Measurements from ENCODE around the gene POLR3GL. TPM values are rescaled to one million over a fixed set of nuclear protein-coding genes. Genes with fewer than 3 reads are reported as not detected.

The POLR3GL gene
- polyA plus RNA-seq, 1 donor (not counting 4 experiments of a cell fraction or from before 2014, with no cell fraction given): 14.0 TPM

DNA sequence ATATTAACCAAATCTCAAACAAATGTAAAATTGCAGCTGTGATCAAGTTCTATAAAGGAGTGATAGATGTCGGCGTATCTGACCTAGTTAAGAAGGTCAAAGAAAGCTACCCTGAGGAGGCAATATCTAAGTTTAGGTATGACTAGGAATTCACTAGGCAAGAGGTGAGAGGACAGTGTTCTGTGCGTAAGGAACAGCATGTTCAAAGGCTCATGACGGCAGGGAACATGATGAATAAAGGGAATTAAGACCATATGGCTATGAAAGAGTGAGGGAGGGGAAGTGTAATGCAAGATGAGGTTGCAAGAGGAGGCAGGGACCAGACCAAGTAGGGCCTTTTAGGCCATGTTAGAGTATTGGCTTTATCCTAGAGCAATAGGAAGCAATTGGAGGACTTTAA lies 15.3 kb upstream of the POLR3GL start:
- FAIRE-seq: no peak
- H3K4me1 ChIP-seq (ENCODE audit: control insufficient read depth, extremely low read depth, insufficient read depth, low read length): no peaks in the 10 kb centered on the region
- H3K27me3 ChIP-seq (ENCODE audit: control insufficient read depth, extremely low read depth, insufficient read depth, low read length): no peaks in the 10 kb centered on the region
- H3K4me2 ChIP-seq (ENCODE audit: control insufficient read depth, extremely low read depth, insufficient read depth, low read depth, low read length): no peak overlapping the region
- H3K36me3 ChIP-seq (ENCODE audit: control insufficient read depth in 2 of 2, extremely low read depth in 1 of 2, insufficient read depth in 2 of 2, low read length in 2 of 2): no peaks in the 10 kb centered on the region
- H4K20me1 ChIP-seq (ENCODE audit: control insufficient read depth, extremely low read depth, insufficient read depth, low read length): no peaks in the 10 kb centered on the region
- no peak overlapping the region for H3K4me3 ChIP-seq (ENCODE audit: control insufficient read depth in 2 of 3, extremely low read depth in 1 of 3, insufficient read depth in 2 of 3, low read depth in 1 of 3, low read length in 3 of 3)
- H3K79me2 ChIP-seq (ENCODE audit: control insufficient read depth, insufficient read depth, low read length): peaks cover 2% of the 10 kb centered on the region
- DNase-seq (ENCODE audit: low read depth, low spot score): no peak
- H3K9me3 ChIP-seq (ENCODE audit: control insufficient read depth, low read depth, low read length): no peaks in the 10 kb centered on the region
- dilution Hi-C loops (cut with MboI; ENCODE audit: extremely low pct_ligation_motif_present, low sequenced_read_pairs): no loop called here
- no peak overlapping the region for H3K27ac ChIP-seq (ENCODE audit: control insufficient read depth, insufficient read depth, low read length)
- no peak overlapping the region for H2AFZ ChIP-seq (ENCODE audit: control insufficient read depth, low read length)
- no peaks in the 10 kb centered on the region for H3K9me1 ChIP-seq (ENCODE audit: control insufficient read depth, extremely low read depth, insufficient read depth, low read length)
- TF ChIP-seq CTCF (optimal IDR thresholded peaks at IDR 0.05 in 1 of 3, IDR thresholded peaks at IDR 0.05 in 1 of 3, conservative IDR thresholded peaks at IDR 0.05 in 1 of 3; ENCODE audit: extremely low read depth in 1 of 3, insufficient read depth in 2 of 3, low read length in 3 of 3): no peak
- no peak for TF ChIP-seq EZH2 (IDR thresholded peaks at IDR 0.05; ENCODE audit: low read length)
- no peak overlapping the region for H3K9ac ChIP-seq (ENCODE audit: control insufficient read depth, extremely low read depth, insufficient read depth, low read length)

- H3K4me3 ChIP-seq (ENCODE audit: control insufficient read depth in 2 of 3, extremely low read depth in 1 of 3, insufficient read depth in 2 of 3, low read depth in 1 of 3, low read length in 3 of 3): no peak overlapping the region
- peaks cover 7% of the 10 kb centered on the region for H3K79me2 ChIP-seq (ENCODE audit: control insufficient read depth, insufficient read depth, low read length)
- no peaks in the 10 kb centered on the region for H3K9me3 ChIP-seq (ENCODE audit: control insufficient read depth, low read depth, low read length)
- H3K4me1 ChIP-seq (ENCODE audit: control insufficient read depth, extremely low read depth, insufficient read depth, low read length): peaks cover 8% of the 10 kb centered on the region
- DNase-seq (ENCODE audit: low read depth, low spot score): no peak
- no peak overlapping the region for H3K4me2 ChIP-seq (ENCODE audit: control insufficient read depth, extremely low read depth, insufficient read depth, low read depth, low read length)
- no peaks in the 10 kb centered on the region for H3K9me1 ChIP-seq (ENCODE audit: control insufficient read depth, extremely low read depth, insufficient read depth, low read length)
- H3K27me3 ChIP-seq (ENCODE audit: control insufficient read depth, extremely low read depth, insufficient read depth, low read length): no peaks in the 10 kb centered on the region
- no peak for FAIRE-seq
- H2AFZ ChIP-seq (ENCODE audit: control insufficient read depth, low read length): no peak overlapping the region
- dilution Hi-C loops (cut with MboI; ENCODE audit: extremely low pct_ligation_motif_present, low sequenced_read_pairs): no loop called here
- no peak overlapping the region for H3K27ac ChIP-seq (ENCODE audit: control insufficient read depth, insufficient read depth, low read length)
- H3K9ac ChIP-seq (ENCODE audit: control insufficient read depth, extremely low read depth, insufficient read depth, low read length): no peak overlapping the region
- no peaks in the 10 kb centered on the region for H4K20me1 ChIP-seq (ENCODE audit: control insufficient read depth, extremely low read depth, insufficient read depth, low read length)
- TF ChIP-seq EZH2 (IDR thresholded peaks at IDR 0.05; ENCODE audit: low read length) (no peak), CTCF (optimal IDR thresholded peaks at IDR 0.05 in 1 of 3, IDR thresholded peaks at IDR 0.05 in 1 of 3, conservative IDR thresholded peaks at IDR 0.05 in 1 of 3; ENCODE audit: extremely low read depth in 1 of 3, insufficient read depth in 2 of 3, low read length in 3 of 3) (no peak)
- no peaks in the 10 kb centered on the region for H3K36me3 ChIP-seq (ENCODE audit: control insufficient read depth in 2 of 2, extremely low read depth in 1 of 2, insufficient read depth in 2 of 2, low read length in 2 of 2)
Measured at GRCh38 chr1:145951526-145951925, 13.0 kb upstream of the POLR3GL start.
